ENCODE measurements around the gene JOSD1.

Gene JOSD1

DNA sequence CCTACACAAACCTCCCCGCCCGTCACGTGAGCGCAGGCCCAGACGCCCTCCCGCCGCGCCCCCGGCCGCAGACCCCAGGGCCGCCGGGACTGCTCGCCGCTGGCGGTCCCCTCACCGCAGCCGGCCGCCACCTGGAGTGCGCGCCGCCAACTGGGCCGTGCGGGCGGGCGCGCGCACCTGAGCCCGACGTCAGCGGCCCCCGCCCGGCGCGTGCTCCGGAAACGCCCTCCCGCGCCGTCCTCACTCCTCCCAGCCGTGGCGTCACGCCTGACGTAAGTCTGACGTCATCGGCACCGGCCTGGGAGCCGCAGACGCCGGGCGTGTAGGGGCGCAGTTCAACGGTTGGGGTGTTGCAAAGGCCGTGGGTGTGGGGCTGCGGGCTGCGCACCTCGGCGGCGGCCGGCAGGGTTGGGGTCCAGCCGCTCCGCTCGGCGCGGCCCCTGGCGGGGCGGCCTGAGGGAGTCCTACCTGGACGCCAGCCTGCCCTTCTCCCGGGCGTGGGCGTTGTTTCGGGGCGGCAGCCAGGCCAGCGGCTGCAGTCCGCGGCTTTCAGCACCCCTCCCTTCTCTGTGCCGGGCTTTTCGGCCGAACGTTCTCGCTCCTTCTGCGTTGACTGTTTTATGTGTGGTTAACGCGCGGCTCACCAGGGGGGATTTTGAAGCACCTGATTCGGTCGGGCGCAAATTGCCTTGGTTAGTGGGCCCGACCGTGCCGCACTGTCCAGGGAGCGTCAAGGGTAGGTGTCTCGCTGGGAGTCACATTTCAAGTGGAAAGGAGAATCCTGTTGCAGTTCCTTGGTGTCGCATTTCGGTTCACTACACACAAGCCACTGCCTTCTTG lies at the start of gene JOSD1:
Gene JOSD1 (minus strand): TSS at position 155 of the 840 bp plus-strand sequence. CDS start 956 bp downstream, outside the sequence.
- TF ChIP-seq POLR2A (IDR thresholded peaks at IDR 0.05; ENCODE audit: low read length) (peak; percentile 99), GATA1 (IDR thresholded peaks at IDR 0.05; ENCODE audit: low read depth, low read length) (no peak)
- peak; percentile 98 to 99 for DNase-seq

DNA sequence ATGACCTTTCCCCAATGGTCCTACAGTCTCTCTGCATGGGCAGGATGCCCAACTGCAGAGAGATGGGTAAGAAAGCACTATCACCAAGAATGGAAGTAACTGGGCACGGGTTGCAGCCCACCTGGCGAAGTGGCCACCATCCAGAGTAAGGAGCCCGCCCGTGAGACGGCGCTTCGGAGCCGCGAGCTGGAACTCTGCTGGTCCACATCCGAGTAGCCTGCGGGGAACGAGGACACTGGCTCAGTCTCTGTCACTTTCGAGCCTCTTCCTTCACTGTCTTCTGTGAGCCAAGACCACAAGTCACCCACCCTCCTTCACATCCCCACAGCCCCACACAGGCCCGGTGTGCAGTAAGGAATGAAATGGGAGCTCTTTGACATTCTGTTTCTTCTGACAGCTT lies 49.4 kb upstream of the JOSD1 start:
- TF ChIP-seq POLR2A (IDR thresholded peaks at IDR 0.05; ENCODE audit: low read length) (no peak), GATA1 (IDR thresholded peaks at IDR 0.05; ENCODE audit: low read depth, low read length) (no peak)
- DNase-seq: no peak

DNA sequence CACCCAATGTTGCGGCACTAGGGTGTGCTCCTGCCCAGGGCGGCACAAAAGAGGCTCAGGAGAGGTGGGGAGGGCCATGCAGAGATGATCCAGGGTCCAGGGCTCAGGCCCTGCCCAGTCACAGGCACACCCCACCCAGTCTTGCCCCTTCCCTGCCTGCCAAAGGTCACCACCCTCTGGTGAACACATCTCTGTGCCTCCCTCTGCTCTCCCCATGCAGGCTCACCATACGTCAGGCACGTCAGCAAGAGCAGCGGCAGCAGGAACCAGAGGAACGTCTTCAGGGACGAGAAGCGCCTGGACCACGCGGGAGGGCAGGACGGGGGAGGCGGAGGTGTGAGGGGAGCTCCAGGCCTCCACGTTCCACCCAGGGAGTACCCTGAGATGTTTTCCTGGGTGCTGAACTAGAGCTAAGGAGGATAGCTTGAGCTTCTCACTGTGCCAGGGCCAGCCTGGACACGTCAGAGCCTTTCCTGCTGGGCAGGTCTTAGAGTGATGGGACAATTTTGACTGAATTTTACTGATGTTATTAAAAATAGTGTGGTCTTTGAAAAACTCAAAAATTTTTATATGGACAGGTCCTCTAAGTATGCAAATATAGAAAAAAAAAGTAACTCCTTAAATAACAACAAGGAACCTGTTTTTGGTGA lies 47.9 kb upstream of the JOSD1 start:
- DNase-seq: no peak
- TF ChIP-seq POLR2A (IDR thresholded peaks at IDR 0.05; ENCODE audit: low read length) (no peak), GATA1 (IDR thresholded peaks at IDR 0.05; ENCODE audit: low read depth, low read length) (no peak)

DNA sequence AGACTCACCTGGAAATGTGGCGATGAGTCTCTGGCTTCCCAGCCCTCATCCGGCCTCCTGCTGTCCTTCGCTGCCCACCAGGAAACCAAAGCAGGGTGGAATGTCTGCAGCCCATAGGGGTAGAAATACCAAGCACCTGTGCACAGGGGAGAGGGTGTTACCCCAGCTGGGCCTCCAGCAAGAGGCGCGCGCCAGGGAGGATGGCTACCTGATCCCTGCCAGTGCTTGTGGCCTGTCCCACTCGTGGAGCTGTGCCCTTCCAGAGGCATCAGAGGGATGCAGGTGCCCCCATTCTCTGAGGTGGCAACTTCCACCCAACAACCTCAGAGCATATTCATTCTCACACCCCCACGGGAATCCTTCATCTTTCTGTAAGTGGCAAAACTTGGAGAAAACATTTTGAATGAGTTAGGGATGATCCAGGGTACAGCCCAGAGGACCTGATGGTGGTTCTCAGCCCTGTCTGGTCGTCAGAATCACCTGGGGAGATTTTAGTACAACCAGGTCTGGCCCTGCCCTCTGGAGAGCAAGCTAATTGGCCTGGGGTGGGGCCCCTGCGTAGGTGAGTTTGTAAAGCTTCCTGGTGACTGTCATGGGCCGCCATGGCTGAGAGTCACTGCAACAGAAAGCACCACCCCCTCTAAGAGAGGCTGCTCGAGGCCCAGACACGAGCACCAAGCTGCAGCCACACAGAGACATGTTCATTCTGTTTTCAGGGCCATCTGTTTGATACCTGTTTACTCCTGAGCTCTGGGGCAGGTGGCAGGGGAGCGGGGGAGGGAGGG lies 45.1 kb upstream of the JOSD1 start:
- TF ChIP-seq GATA1 (IDR thresholded peaks at IDR 0.05; ENCODE audit: low read depth, low read length) (no peak), POLR2A (IDR thresholded peaks at IDR 0.05; ENCODE audit: low read length) (no peak)
- no peak for DNase-seq

DNA sequence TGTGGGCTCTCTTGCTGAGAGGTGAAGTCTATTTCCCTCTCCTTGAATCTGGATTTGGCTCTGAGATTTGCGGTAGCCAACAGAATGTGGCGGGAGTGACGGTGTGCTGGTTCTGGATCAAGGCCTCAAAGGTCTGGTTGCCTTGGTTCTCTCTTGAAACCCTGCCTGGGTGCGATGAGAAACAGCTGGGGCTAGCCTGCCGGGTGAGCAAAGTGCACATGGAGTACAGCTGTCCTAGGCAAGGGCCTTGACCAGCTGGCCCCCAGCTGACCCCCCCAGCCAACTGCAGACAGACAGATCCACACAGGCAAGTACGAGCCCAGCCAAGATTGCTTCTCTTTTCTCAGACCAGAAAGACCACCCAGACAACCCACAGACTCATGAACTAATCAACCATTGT lies 44.2 kb upstream of the JOSD1 start:
- no peak for TF ChIP-seq GATA1 (IDR thresholded peaks at IDR 0.05; ENCODE audit: low read depth, low read length)
- TF ChIP-seq POLR2A (IDR thresholded peaks at IDR 0.05; ENCODE audit: low read length): no peak
- no peak for DNase-seq

DNA sequence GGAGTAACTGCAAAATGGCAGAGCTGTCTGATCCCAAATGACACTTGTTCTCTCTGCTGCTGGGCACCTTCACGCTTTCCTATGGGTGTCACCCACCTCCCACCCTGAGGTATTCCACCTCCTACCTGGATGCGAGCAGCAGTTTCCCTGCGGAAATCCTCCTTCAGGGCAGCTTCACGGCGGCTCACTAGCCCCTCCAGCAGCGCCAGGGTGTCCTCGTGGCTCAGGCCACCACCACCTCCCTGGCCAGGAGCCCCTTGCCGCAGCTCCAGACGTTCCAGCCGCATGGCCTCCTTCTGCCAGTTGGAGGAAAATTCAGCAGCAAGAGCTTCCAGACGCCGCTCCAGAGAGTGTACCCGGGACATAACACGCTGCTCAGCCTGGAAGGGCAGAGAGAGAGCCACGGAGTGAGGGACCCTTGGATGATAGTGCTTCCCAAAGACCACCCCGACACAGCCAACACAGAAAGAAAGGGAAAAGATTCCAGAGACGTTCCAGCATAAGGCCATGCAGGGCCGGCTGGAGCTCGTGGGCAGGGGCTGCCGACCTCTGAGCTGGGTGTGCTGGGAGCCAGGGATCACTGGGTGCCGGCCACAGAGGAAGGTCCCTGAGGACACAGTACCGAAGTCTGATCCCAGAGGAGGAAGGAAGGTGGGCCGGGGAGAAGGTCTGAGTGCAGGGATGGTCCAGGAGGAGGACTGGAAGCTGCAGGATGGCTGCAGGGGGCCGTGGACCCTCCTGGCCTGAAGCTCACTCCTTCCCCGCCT lies 41.6 kb upstream of the JOSD1 start:
- no peak for DNase-seq
- no peak for TF ChIP-seq POLR2A (IDR thresholded peaks at IDR 0.05; ENCODE audit: low read length)
- no peak for TF ChIP-seq GATA1 (IDR thresholded peaks at IDR 0.05; ENCODE audit: low read depth, low read length)

DNA sequence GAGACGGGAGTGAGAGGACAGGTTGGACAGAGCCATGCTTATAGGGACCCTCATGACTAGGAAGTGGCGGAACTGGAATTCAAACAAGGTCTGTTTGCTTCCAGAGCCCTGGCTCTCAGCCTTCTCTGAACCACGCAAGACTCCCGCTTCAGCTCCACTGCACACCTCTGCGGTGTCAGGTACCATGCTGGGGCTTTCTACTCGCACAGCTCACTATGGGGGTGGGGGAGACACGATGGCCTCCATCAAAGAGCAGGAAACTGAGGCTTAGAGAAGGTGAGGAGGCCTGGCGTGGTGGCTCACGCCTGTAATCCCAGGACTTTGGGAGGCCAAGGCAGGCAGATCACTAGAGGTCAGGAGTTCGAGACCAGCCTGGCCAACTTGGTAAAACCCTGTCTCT lies 40.8 kb upstream of the JOSD1 start:
- TF ChIP-seq POLR2A (IDR thresholded peaks at IDR 0.05; ENCODE audit: low read length): no peak
- TF ChIP-seq GATA1 (IDR thresholded peaks at IDR 0.05; ENCODE audit: low read depth, low read length): no peak
- no peak for DNase-seq

DNA sequence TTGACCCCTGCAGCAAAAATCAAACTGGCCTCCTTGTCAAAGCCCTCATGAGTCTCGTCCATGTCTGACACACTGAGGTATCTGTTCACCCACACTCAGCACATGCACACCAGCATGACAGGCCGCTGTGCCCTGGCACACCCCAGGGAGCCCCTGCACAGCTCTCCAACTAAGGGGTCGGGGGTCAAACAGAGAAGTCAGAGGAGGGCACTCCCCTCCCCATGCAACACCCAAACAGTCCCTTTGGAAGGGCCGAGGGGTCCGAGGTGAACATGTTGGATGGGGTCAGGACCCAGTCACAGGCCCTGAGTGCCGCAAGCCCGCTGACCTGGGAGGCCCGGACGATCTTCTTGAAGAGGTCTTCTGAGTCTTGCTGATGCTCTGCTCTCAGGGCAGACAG lies 40.4 kb upstream of the JOSD1 start:
- TF ChIP-seq POLR2A (IDR thresholded peaks at IDR 0.05; ENCODE audit: low read length) (no peak), GATA1 (IDR thresholded peaks at IDR 0.05; ENCODE audit: low read depth, low read length) (no peak)
- DNase-seq: no peak

DNA sequence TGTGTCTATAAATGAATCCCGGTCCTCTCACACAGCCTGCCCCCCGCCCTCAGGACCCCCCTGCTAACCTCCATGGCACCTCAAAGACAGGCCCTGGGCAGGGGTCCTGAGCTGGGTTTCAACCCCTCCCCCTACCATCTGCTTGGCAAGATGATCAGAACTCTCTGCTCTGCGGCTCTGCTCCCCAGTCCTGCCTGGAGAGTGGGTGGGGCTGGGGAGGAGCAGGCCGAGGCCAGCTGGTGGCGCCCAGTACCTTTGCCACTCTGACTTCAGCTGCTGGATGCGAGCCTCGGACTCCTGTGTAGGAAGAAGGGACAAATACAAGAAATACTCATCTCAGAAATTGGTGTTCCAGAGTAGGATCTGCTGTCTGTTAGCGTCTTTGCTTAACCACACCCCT lies 40.0 kb upstream of the JOSD1 start:
- no peak for TF ChIP-seq POLR2A (IDR thresholded peaks at IDR 0.05; ENCODE audit: low read length)
- TF ChIP-seq GATA1 (IDR thresholded peaks at IDR 0.05; ENCODE audit: low read depth, low read length): no peak
- DNase-seq: no peak

DNA sequence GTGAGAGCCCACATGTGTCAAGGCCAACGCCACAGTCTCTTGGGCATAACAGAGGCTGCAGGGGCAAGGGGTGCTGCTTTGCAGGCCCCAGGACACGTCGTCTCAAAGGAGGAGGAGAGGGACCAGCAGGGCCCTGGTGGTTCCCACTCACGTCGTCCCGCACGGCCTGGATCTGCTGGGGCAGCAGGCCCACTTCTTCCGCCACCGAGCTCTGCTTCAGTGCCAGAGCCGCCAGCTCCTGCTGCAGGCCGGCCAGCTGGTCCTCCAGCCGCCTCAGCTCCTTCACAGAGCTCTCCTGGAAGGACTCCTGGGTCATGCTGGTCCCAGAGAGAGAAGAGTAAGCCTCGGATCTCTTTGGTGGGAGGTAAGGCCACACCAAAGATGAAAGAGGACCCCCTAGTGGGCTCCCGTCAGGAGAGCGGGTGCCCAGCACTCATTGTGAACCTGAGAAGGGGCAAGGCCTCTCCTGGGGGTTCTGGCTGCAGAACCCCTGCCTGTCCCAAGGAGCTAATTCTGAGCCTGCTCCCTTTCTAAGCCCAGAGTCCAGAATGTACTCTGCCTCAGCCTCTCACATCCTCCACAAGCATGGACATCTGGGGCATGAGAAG lies 39.5 kb upstream of the JOSD1 start:
- DNase-seq: no peak
- TF ChIP-seq GATA1 (IDR thresholded peaks at IDR 0.05; ENCODE audit: low read depth, low read length) (no peak), POLR2A (IDR thresholded peaks at IDR 0.05; ENCODE audit: low read length) (no peak)

DNA sequence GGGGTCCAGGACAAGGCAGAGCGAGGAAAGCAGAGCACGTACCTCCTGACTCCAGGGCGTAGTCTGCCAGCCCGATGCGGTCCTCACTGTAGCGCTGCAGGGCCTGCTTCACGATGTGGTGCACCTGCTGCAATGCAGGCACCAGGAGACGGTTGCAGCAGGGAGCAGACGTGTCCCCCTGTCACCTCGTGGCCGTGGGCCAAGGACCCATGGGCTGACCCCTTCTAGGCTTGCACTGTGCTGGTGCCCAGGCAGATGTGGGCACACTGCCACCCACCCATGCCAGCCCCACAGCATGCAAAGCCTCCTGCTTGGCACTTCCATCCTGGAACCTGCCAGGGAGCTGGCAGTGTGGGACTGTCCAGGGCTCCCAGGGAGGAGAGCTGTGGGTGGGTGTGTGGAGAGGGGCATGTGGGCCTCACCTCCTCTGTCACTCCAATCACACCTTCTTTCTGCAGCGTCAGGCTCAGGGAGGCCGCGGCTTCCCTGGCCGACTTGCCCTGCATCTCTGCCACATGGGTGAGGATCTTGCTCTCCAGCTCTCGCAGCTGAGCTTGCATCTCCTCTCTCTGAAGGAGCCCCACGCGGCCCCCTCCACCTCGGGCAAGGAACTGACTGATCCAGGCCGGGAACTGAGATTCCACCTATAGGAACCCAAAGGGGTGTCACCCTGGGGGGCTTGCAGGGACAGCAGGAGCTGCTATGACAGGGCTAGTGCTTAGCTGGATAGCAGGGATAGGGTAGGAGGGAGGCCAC lies 38.7 kb upstream of the JOSD1 start:
- no peak for DNase-seq
- TF ChIP-seq POLR2A (IDR thresholded peaks at IDR 0.05; ENCODE audit: low read length) (no peak), GATA1 (IDR thresholded peaks at IDR 0.05; ENCODE audit: low read depth, low read length) (no peak)

DNA sequence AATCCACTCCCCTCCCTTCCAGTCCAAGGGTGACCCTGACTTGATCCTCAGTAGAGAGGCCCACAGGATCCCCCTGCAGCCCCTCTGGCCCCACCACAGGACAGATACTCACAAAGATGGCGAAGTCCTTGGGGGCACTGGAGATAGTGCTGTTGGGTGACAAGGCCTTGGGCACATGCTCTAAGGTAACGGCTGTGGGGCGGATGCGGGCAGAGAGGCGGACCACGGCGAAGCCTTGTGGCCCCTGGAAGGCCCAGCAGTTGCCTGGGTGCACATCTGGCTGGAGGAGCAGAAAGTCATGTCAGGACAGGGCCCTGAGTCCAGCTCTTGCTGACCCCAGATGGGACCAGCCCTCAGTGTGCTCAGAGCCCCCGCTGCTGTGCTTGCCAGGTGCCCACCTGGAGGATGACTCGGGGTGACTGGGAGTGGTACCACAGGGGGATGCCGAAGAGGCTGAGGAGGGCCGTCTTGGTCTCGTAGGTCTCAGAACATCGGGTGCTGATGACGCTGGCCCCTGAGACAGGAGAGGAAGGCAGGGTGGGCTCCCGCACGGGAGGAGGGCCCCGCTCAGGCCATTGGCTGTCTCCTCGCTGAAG lies 37.8 kb upstream of the JOSD1 start:
- TF ChIP-seq POLR2A (IDR thresholded peaks at IDR 0.05; ENCODE audit: low read length): no peak
- TF ChIP-seq GATA1 (IDR thresholded peaks at IDR 0.05; ENCODE audit: low read depth, low read length): no peak
- DNase-seq: no peak

Data from erythroblast (primary cell).